HuH-7.5 (cell line): ENCODE measurements around the gene FOSL2.

Experiments used
- DNase-seq: peaks from one replicate; pipeline ENCODE4 v3.0.0; 2011; ENCODE audit warnings: low spot score

FOSL2 gene

GRCh38 chr2:28375742-28376631 is 16.7 kb upstream of the FOSL2 start:
- DNase-seq, result no peak

- DNase-seq, result no peak
Observed at GRCh38 chr2:28377195-28377816, 15.4 kb upstream of the FOSL2 start.

GRCh38 chr2:28377984-28378678 is 14.5 kb upstream of the FOSL2 start:
- no peak for DNase-seq

GRCh38 chr2:28378679-28379584 is 13.7 kb upstream of the FOSL2 start:
- no peak for DNase-seq

GRCh38 chr2:28380219-28380618 is 12.4 kb upstream of the FOSL2 start:
- DNase-seq, result no peak

- DNase-seq, result no peak
Observed at GRCh38 chr2:28381225-28382180, 11.2 kb upstream of the FOSL2 start.

GRCh38 chr2:28382755-28383154 is 9.9 kb upstream of the FOSL2 start:
- DNase-seq, result no peak

- no peak for DNase-seq
Observed at GRCh38 chr2:28387082-28387960, 5.3 kb upstream of the FOSL2 start.

- no peak for DNase-seq
Observed at GRCh38 chr2:28389399-28390240, 3.0 kb upstream of the FOSL2 start.

GRCh38 chr2:28390241-28390745 is 2.4 kb upstream of the FOSL2 start:
- DNase-seq, result peak; percentile 80

- peak; percentile 42 for DNase-seq
Observed at GRCh38 chr2:28390746-28391563, 1.7 kb upstream of the FOSL2 start.

- peak; percentile 58 for DNase-seq
Observed at GRCh38 chr2:28391564-28392296, 928 bp upstream of the FOSL2 start.

GRCh38 chr2:28393114-28393836 is 617 bp downstream of the FOSL2 start:
- peak; percentile 43 for DNase-seq

- DNase-seq, result no peak
Observed at GRCh38 chr2:28394331-28394877, 1.7 kb downstream of the FOSL2 start.

- DNase-seq, result no peak
Observed at GRCh38 chr2:28394997-28395333, 2.3 kb downstream of the FOSL2 start.
